ENCODE data around the gene PLPPR3.

PLPPR3 gene

DNA sequence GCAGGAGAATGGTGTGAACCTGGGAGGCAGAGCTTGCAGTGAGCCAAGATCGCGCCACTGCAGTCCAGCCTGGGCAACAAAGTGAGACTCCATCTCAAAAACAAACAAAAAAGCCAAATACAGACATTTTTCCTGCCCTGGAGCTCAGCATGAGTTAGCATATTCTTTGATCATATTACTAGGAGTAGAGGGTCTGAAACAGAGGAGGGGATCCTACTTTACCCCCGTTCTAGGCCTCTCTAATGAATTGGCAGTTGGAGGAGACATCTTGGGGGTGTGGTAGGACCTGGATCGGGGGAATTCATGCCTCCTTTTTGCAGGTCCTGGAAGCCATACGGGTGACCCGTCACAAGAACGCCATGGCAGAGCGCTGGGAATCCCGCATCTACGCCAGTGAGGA is 58.6 kb downstream of the PLPPR3 start:
- Histone ChIP-seq H3K36me3 (no peaks in the 10 kb centered on the region), H3K4me3 (no peak overlapping the region), H3K27ac (no peak overlapping the region), H3K27me3 (peaks cover 0 to 46% of the 10 kb centered on the region in 2 donors), H3K4me1 (peaks cover 0 to 3% (median under 1%) of the 10 kb centered on the region in 4 donors), H3K9me3 (peaks cover 0 to 10% (median 9%) of the 10 kb centered on the region in 3 donors)
- intact Hi-C loops (cut with DNase I; ENCODE audit: low total_unique reads): no loop called here
- DNase-seq: no peak
- TF ChIP-seq, protein P1, sequence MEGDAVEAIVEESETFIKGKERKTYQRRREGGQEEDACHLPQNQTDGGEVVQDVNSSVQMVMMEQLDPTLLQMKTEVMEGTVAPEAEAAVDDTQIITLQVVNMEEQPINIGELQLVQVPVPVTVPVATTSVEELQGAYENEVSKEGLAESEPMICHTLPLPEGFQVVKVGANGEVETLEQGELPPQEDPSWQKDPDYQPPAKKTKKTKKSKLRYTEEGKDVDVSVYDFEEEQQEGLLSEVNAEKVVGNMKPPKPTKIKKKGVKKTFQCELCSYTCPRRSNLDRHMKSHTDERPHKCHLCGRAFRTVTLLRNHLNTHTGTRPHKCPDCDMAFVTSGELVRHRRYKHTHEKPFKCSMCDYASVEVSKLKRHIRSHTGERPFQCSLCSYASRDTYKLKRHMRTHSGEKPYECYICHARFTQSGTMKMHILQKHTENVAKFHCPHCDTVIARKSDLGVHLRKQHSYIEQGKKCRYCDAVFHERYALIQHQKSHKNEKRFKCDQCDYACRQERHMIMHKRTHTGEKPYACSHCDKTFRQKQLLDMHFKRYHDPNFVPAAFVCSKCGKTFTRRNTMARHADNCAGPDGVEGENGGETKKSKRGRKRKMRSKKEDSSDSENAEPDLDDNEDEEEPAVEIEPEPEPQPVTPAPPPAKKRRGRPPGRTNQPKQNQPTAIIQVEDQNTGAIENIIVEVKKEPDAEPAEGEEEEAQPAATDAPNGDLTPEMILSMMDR (IDR thresholded peaks at IDR 0.05): no peak
